ENCODE measurements around the gene CORO2B. TPM values are rescaled to one million over a fixed set of nuclear protein-coding genes. Genes with fewer than 3 reads are reported as not detected.
A peak's percentile ranks its signal among the peaks of the same experiment; 100 is the strongest.

The CORO2B gene
- total and polyA plus RNA-seq, 8 donors, result 0.56 to 7.7 (median 1.7) TPM

DNA sequence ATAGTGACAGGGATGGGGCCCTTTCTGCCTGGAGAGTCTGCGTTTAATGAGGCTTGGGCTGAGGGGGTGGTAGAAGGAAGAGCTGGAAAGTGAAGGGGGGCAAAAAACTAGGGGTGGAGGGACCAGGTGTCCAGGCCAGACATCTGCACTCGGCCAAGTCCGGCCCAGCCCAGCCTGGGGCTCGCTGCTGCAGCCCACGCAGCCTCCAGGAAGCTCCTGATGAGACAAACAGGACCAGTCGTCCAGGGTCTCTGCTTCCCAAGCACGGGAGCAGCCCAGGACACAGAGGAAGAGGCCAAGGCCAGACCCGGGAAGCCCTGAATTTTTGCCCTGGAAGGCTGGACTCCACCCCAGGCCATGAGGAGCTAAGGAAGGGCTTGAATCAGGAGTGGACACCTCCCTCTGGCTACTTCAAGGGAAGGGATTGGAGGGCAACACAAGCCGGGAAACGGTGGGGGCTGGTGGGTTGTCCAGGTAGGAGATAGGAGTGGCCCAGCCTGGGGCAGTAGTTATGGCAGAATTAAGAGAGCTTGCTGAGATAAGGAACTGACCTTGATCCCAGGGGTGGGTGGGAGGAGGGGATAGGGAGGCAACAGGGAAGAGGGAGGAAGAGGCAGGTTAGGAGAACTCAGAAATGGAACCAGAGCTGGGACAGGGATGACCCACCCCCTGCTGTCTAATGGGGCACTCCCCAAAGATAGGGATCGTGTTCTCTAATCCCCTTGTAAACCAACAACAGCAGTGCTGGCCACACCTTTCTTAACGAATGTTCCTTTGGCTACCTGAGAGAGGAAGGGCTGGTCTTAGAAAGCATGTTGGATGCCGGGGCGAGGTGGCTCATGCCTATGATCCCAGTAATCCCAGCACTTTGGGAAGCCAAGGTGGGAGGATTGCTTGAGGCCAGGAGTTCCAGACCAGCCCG is 152.4 kb downstream of the CORO2B start:
- TF ChIP-seq, protein P1, sequence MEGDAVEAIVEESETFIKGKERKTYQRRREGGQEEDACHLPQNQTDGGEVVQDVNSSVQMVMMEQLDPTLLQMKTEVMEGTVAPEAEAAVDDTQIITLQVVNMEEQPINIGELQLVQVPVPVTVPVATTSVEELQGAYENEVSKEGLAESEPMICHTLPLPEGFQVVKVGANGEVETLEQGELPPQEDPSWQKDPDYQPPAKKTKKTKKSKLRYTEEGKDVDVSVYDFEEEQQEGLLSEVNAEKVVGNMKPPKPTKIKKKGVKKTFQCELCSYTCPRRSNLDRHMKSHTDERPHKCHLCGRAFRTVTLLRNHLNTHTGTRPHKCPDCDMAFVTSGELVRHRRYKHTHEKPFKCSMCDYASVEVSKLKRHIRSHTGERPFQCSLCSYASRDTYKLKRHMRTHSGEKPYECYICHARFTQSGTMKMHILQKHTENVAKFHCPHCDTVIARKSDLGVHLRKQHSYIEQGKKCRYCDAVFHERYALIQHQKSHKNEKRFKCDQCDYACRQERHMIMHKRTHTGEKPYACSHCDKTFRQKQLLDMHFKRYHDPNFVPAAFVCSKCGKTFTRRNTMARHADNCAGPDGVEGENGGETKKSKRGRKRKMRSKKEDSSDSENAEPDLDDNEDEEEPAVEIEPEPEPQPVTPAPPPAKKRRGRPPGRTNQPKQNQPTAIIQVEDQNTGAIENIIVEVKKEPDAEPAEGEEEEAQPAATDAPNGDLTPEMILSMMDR (IDR thresholded peaks at IDR 0.05), result no peak
- H3K4me3 ChIP-seq, result no peak overlapping the region
- no peaks in the 10 kb centered on the region for H3K4me1 ChIP-seq
- DNase-seq, result no peak
- H3K36me3 ChIP-seq, result no peaks in the 10 kb centered on the region
- no peak for FAIRE-seq
- H3K27ac ChIP-seq, result no peak overlapping the region
- 57 to 66% methylated on average over 15 of the region's 15 CpGs for WGBS, 2 donors
- ATAC-seq, result peak in 1 of 4 donors; percentile 20
- intact Hi-C loops (cut with DNase I), result loop anchor here in 1 of 3 donors (10.0 kb wide), 1 partner anchor 144 kb away; no protein-coding TSS in a partner anchor
- H3K9me3 ChIP-seq, result no peaks in the 10 kb centered on the region
- no peaks in the 10 kb centered on the region for H3K27me3 ChIP-seq

DNA sequence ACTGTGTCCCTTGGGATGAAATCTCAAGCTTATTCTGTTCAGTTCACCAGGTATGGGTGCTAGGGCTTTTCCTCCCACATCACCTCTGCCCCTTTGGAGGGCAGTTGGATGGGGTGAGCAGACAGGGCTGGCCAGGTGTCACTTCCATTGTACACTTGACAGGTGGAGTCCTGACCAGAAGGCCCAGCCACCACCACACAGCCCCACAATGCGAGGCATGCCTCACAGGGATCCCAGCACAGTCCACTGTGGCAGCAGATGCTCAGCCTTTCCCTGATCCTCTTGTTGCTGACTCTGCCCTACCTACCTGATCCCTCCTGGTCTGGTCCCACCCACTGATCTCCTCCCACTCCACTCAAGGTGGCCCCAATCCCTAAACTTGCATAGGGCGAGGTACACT is 153.7 kb downstream of the CORO2B start:
- H3K27me3 ChIP-seq, result no peaks in the 10 kb centered on the region
- ATAC-seq (no peak), DNase-seq (no peak), FAIRE-seq (no peak)
- H3K27ac ChIP-seq, result no peak overlapping the region
- TF ChIP-seq, protein P1 (IDR thresholded peaks at IDR 0.05), result no peak
- 91 to 94% methylated on average over 2 of the region's 2 CpGs for WGBS, 2 donors
- H3K4me3 ChIP-seq, result no peak overlapping the region
- no peaks in the 10 kb centered on the region for H3K36me3 ChIP-seq
- H3K9me3 ChIP-seq, result no peaks in the 10 kb centered on the region
- H3K4me1 ChIP-seq, result no peaks in the 10 kb centered on the region
- intact Hi-C loops (cut with DNase I), result loop anchor here in 1 of 3 donors (10.0 kb wide), 1 partner anchor 142 kb away; no protein-coding TSS in a partner anchor

DNA sequence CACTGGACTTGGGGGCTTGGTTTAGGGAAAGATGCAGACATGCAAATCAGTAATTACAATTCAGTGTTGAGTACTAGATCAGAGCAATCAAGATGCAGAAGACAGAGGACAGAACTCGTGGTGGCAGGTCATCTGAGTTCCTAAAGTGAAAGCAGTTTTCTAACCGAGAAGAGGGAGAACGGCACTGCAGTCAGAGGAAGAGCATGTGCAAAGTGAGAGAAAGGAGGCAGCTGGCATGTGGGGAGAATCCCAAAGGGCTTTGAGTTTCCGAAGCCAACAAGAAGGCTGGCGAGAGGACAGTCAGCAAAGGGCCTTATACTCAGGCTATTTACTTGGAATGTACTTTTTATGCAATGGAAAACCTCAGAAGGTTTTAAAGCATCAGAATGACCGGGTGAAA is 154.9 kb downstream of the CORO2B start:
- FAIRE-seq (no peak), DNase-seq (no peak), ATAC-seq (no peak)
- H3K27me3 ChIP-seq, result no peaks in the 10 kb centered on the region
- no peak overlapping the region for H3K27ac ChIP-seq
- H3K4me1 ChIP-seq, result no peaks in the 10 kb centered on the region
- TF ChIP-seq, protein P1 (IDR thresholded peaks at IDR 0.05), result no peak
- no peaks in the 10 kb centered on the region for H3K9me3 ChIP-seq
- intact Hi-C loops (cut with DNase I), result loop anchor here in 1 of 3 donors (10.0 kb wide), 1 partner anchor 141 kb away; no protein-coding TSS in a partner anchor
- WGBS, 2 donors, result 48 to 49% methylated on average over 6 of the region's 6 CpGs
- no peak overlapping the region for H3K4me3 ChIP-seq
- H3K36me3 ChIP-seq, result no peaks in the 10 kb centered on the region

DNA sequence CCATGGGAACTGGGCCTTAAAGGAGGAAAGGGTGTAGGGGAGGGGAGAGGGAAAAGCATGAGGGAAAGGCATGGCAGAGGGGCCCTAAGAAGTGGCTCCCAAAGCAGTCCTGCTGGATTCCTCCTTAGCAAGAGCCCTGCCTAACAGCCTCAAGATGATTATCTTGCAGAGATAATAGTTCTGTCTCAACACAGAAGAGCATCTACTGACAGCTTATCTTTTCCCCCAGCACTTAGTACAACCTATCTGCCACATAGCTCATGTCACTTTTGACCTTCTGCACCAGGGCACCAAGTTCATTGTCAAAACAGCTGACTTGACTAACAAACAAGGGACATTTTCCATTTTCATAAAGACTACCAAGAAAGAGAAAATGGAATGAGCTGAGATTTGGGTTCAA is 155.6 kb downstream of the CORO2B start:
- no peak overlapping the region for H3K27ac ChIP-seq
- no peak overlapping the region for H3K4me3 ChIP-seq
- ATAC-seq (no peak), FAIRE-seq (no peak), DNase-seq (no peak)
- no peaks in the 10 kb centered on the region for H3K9me3 ChIP-seq
- H3K27me3 ChIP-seq, result no peaks in the 10 kb centered on the region
- no peaks in the 10 kb centered on the region for H3K4me1 ChIP-seq
- no peaks in the 10 kb centered on the region for H3K36me3 ChIP-seq
- TF ChIP-seq, protein P1 (IDR thresholded peaks at IDR 0.05), result no peak
- intact Hi-C loops (cut with DNase I), result loop anchor here in 1 of 3 donors (10.0 kb wide), 1 partner anchor 140 kb away; no protein-coding TSS in a partner anchor

DNA sequence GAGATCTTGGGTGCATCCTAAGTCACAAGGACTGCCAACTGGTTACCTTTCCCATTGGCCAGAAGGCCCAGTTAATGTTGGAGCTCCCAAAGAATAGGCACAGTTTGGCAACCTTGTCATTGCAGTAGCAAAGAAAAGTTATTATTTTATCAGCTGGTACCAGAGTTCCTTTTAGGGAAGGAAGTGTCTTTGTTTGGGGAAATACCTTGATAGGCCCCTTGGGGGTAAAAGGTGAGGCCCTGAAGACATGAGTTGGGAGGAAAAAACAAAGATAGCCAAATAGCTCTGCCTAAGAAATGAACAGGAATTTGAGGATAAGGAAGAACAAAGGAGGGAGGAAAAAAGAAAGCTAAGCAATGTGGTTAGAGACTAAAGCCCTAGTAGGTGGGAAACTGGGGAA is 156.1 kb downstream of the CORO2B start:
- no peak for ATAC-seq
- no peaks in the 10 kb centered on the region for H3K9me3 ChIP-seq
- intact Hi-C loops (cut with DNase I), result loop anchor here in 1 of 3 donors (10.0 kb wide), 1 partner anchor 140 kb away; no protein-coding TSS in a partner anchor
- no peak for FAIRE-seq
- TF ChIP-seq, protein P1 (IDR thresholded peaks at IDR 0.05), result no peak
- no peaks in the 10 kb centered on the region for H3K36me3 ChIP-seq
- no peak for DNase-seq
- H3K4me1 ChIP-seq, result no peaks in the 10 kb centered on the region
- H3K27me3 ChIP-seq, result no peaks in the 10 kb centered on the region
- H3K27ac ChIP-seq, result no peak overlapping the region
- H3K4me3 ChIP-seq, result no peak overlapping the region

All from pancreas (tissue), 10 donors.